Right atrium auricular region (tissue), 2 donors: ENCODE results near the gene ZNF627. TPM values are rescaled to one million over a fixed set of nuclear protein-coding genes. Genes with fewer than 3 reads are reported as not detected.
"Not testable (repeated sequence)": the region's sequence is repeated elsewhere in the genome, so short reads cannot be mapped to it uniquely, and the experiment has no call there.

Experiments used
- DNase-seq: peaks from one replicate; pipeline ENCODE4 v3.0.0-alpha.2; 2019; ENCODE audit warnings: low spot score
- H3K27ac ChIP-seq, 2 donors: fragments of 200-600 bp; sonication (generic); 1 replicate in 1 of 2; 2 replicates in 1 of 2; pipeline ENCODE4 v1.5.1; 2016 to 2019
- H3K27me3 ChIP-seq, 2 donors: fragments of 200-600 bp; sonication (generic); one replicate each; pipeline versions ENCODE4 v1.5.1 to v1.6.0; 2017 to 2019
- H3K36me3 ChIP-seq: fragments of 200-600 bp; sonication (generic); one replicate; pipeline ENCODE4 v1.5.1; 2016
- H3K4me1 ChIP-seq, 2 donors: fragments of 200-600 bp; sonication (generic); one replicate each; pipeline versions ENCODE4 v1.5.1 to v1.6.0; 2017 to 2019
- H3K4me3 ChIP-seq, 2 donors: fragments of 200-600 bp; sonication (generic); 1 replicate in 1 of 2; 2 replicates in 1 of 2; pipeline ENCODE4 v1.5.1; 2017 to 2019; ENCODE audit warnings: mild to moderate bottlenecking in 1 of 2, moderate library complexity in 1 of 2
- H3K9me3 ChIP-seq, 2 donors: fragments of 200-600 bp; sonication (generic); one replicate each; pipeline ENCODE4 v1.5.1; 2019
- CTCF ChIP-seq, 2 donors: fragments of 200-600 bp; sonication (generic); IDR thresholded peaks; one replicate each; pipeline ENCODE4 v1.5.1; 2019; ENCODE audit warnings: antibody characterized with exemption in 2 of 2
- total RNA-seq, 2 donors: library from RNA; depleted of rRNA; stranded (reverse); fragments of >200 nt; gene quantifications; one replicate each; pipeline ENCODE4 v1.1.0, GENCODE V29; 2016

Gene ZNF627
- total RNA-seq, 2 donors from 2014 or later: 6.0 to 6.7 TPM

- H3K9me3 ChIP-seq: peaks cover 10 to 14% of the 10 kb centered on the region in 2 donors
- TF ChIP-seq CTCF (IDR thresholded peaks at IDR 0.05): no peak
- H3K4me3 ChIP-seq: no peak overlapping the region
- no peak for DNase-seq
- no peak overlapping the region for H3K27ac ChIP-seq
- peaks cover 41% of the 10 kb centered on the region for H3K36me3 ChIP-seq
- no peaks in the 10 kb centered on the region for H3K27me3 ChIP-seq
- H3K4me1 ChIP-seq: no peaks in the 10 kb centered on the region
Measured at GRCh38 chr19:11612816-11613511, 15.7 kb downstream of the ZNF627 start.

- no peak for DNase-seq
- no peak for TF ChIP-seq CTCF (IDR thresholded peaks at IDR 0.05)
- peaks cover 13 to 20% of the 10 kb centered on the region in 2 donors for H3K9me3 ChIP-seq
- no peaks in the 10 kb centered on the region for H3K27me3 ChIP-seq
- H3K4me3 ChIP-seq: no peak overlapping the region
- no peaks in the 10 kb centered on the region for H3K4me1 ChIP-seq
- peaks cover 66% of the 10 kb centered on the region for H3K36me3 ChIP-seq
- H3K27ac ChIP-seq: no peak overlapping the region
Measured at GRCh38 chr19:11617180-11618062, 20.1 kb downstream of the ZNF627 start.

- DNase-seq: no peak
- no peak for TF ChIP-seq CTCF (IDR thresholded peaks at IDR 0.05)
- peaks cover 49% of the 10 kb centered on the region for H3K36me3 ChIP-seq
Measured at GRCh38 chr19:11620553-11620952, 23.3 kb downstream of the ZNF627 start.

GRCh38 chr19:11622401-11622800 is 25.1 kb downstream of the ZNF627 start:
- not testable (repeated sequence) for H3K27me3 ChIP-seq, H3K27ac ChIP-seq, H3K4me3 ChIP-seq, DNase-seq
- Histone ChIP-seq H3K4me1 (peaks cover 0 to 14% of the 10 kb centered on the region in 2 donors), H3K36me3 (peaks cover 31% of the 10 kb centered on the region), H3K9me3 (peaks cover 8 to 11% of the 10 kb centered on the region in 2 donors)

More at GRCh38 chr19:11620553-11620952, 23.3 kb downstream of the ZNF627 start:
- Histone ChIP-seq H3K9me3 (peaks cover 13 to 20% of the 10 kb centered on the region in 2 donors), H3K27me3 (no peaks in the 10 kb centered on the region), H3K4me1 (peaks cover 0 to 14% of the 10 kb centered on the region in 2 donors), H3K27ac (no peak overlapping the region), H3K4me3 (no peak overlapping the region)

GRCh38 chr19:11624069-11624463 is 26.8 kb downstream of the ZNF627 start:
- H3K27ac ChIP-seq: peak overlapping the region; percentile 9 to 45
- DNase-seq: no peak

More at GRCh38 chr19:11624069-11624463, 26.8 kb downstream of the ZNF627 start:
- H3K9me3 ChIP-seq: no peaks in the 10 kb centered on the region
- H3K4me3 ChIP-seq: peak overlapping the region in 1 of 2 donors; percentile 51
- no peak for TF ChIP-seq CTCF (IDR thresholded peaks at IDR 0.05)
- peaks cover 15% of the 10 kb centered on the region for H3K36me3 ChIP-seq
- no peaks in the 10 kb centered on the region for H3K27me3 ChIP-seq
- H3K4me1 ChIP-seq: peaks cover 0 to 14% of the 10 kb centered on the region in 2 donors
